Measurements from ENCODE around the gene PXDN. TPM values are rescaled to one million over a fixed set of nuclear protein-coding genes. Genes with fewer than 3 reads are reported as not detected.
"Not testable (repeated sequence)": the region's sequence is repeated elsewhere in the genome, so short reads cannot be mapped to it uniquely, and the experiment has no call there.

The PXDN gene
- total RNA-seq, 1 donor from 2014 or later: 292 TPM

- peak overlapping the region; percentile 68 for H3K27ac Mint-ChIP-seq
- no peak overlapping the region for H3K4me3 Mint-ChIP-seq
- TF ChIP-seq CTCF (IDR thresholded peaks at IDR 0.05; ENCODE audit: unreplicated experiment): no peak
- H3K9me3 Mint-ChIP-seq: no peaks in the 10 kb centered on the region
- H3K4me1 Mint-ChIP-seq: peaks cover 17% of the 10 kb centered on the region
- DNase-seq (ENCODE audit: low spot score in 2 of 2, unreplicated experiment in 2 of 2): no peak
- no peaks in the 10 kb centered on the region for H3K27me3 Mint-ChIP-seq (ENCODE audit: low read depth)
- H3K36me3 Mint-ChIP-seq: no peaks in the 10 kb centered on the region
These were observed 22.3 kb downstream of the PXDN start for GRCh38 chr2:1721706-1722646.

GRCh38 chr2:1718339-1719220 is 25.7 kb downstream of the PXDN start:
- H3K4me3 Mint-ChIP-seq: no peak overlapping the region
- DNase-seq (ENCODE audit: low spot score in 2 of 2, unreplicated experiment in 2 of 2): no peak
- peaks cover 33% of the 10 kb centered on the region for H3K4me1 Mint-ChIP-seq
- H3K27ac Mint-ChIP-seq: no peak overlapping the region
- no peaks in the 10 kb centered on the region for H3K36me3 Mint-ChIP-seq
- no peak for TF ChIP-seq CTCF (IDR thresholded peaks at IDR 0.05; ENCODE audit: unreplicated experiment)
- H3K27me3 Mint-ChIP-seq (ENCODE audit: low read depth): no peaks in the 10 kb centered on the region
- H3K9me3 Mint-ChIP-seq: no peaks in the 10 kb centered on the region

- no peak for DNase-seq (ENCODE audit: low spot score in 2 of 2, unreplicated experiment in 2 of 2)
- no peak overlapping the region for H3K4me3 Mint-ChIP-seq
- peaks cover 37% of the 10 kb centered on the region for H3K4me1 Mint-ChIP-seq
- H3K36me3 Mint-ChIP-seq: no peaks in the 10 kb centered on the region
- peak overlapping the region; percentile 50 for H3K27ac Mint-ChIP-seq
- no peaks in the 10 kb centered on the region for H3K9me3 Mint-ChIP-seq
- TF ChIP-seq CTCF (IDR thresholded peaks at IDR 0.05; ENCODE audit: unreplicated experiment): no peak
- H3K27me3 Mint-ChIP-seq (ENCODE audit: low read depth): no peaks in the 10 kb centered on the region
These were observed 27.2 kb downstream of the PXDN start for GRCh38 chr2:1717113-1717512.

GRCh38 chr2:1716441-1716840 is 27.9 kb downstream of the PXDN start:
- no peak overlapping the region for H3K4me3 Mint-ChIP-seq
- H3K36me3 Mint-ChIP-seq: no peaks in the 10 kb centered on the region
- peaks cover 37% of the 10 kb centered on the region for H3K4me1 Mint-ChIP-seq
- no peak overlapping the region for H3K27ac Mint-ChIP-seq
- no peaks in the 10 kb centered on the region for H3K27me3 Mint-ChIP-seq (ENCODE audit: low read depth)
- no peaks in the 10 kb centered on the region for H3K9me3 Mint-ChIP-seq
- TF ChIP-seq CTCF (IDR thresholded peaks at IDR 0.05; ENCODE audit: unreplicated experiment): no peak
- no peak for DNase-seq (ENCODE audit: low spot score in 2 of 2, unreplicated experiment in 2 of 2)

- not testable (repeated sequence) for DNase-seq (ENCODE audit: low spot score in 2 of 2, unreplicated experiment in 2 of 2); H3K27me3 Mint-ChIP-seq (ENCODE audit: low read depth)
- peaks cover 32% of the 10 kb centered on the region for H3K4me1 Mint-ChIP-seq
These were observed 28.4 kb downstream of the PXDN start for GRCh38 chr2:1716014-1716305.

More at GRCh38 chr2:1716014-1716305, 28.4 kb downstream of the PXDN start:
- not testable (repeated sequence) for H3K36me3 Mint-ChIP-seq, H3K4me3 Mint-ChIP-seq, H3K27ac Mint-ChIP-seq, H3K9me3 Mint-ChIP-seq
